PC-9 (cell line): ENCODE data around the gene RASL10B. TPM values are rescaled to one million over a fixed set of nuclear protein-coding genes. Genes with fewer than 3 reads are reported as not detected.
"Not testable (repeated sequence)": the region's sequence is repeated elsewhere in the genome, so short reads cannot be mapped to it uniquely, and the experiment has no call there.

Experiments
- BruUV-seq: library from RNA; stranded (reverse); fragments of 400-500 nt; replicated peaks from 2 replicates; lab custom pipeline; 2021; lab: Mats Ljungman, UMichigan
- CTCF ChIA-PET: fragments of 300-600 bp; sonication (Branson Sonifier 250); formaldehyde crosslinking; loops from one replicate; lab custom pipeline; 2022; ENCODE audit warnings: antibody characterized with exemption; lab: Charles Lee
- POLR2A ChIA-PET: fragments of 300-600 bp; sonication (Branson Sonifier 250); formaldehyde crosslinking; loops from one replicate; lab custom pipeline; 2022; ENCODE audit warnings: antibody characterized with exemption; ENCODE audit not compliant: unreplicated experiment; lab: Charles Lee
- DNase-seq, 2 experiments: peaks; one replicate each; pipeline versions ENCODE4 v3.0.0 to v3.0.0-alpha.2; 2015 to 2022; ENCODE audit warnings: mixed read lengths in 1 of 2
- H2AFZ ChIP-seq: fragments of 200-600 bp; sonication (generic); 2 replicates; pipeline ENCODE4 v1.8.1; 2017; ENCODE audit warnings: antibody characterized with exemption
- H3F3A ChIP-seq: fragments of 200-600 bp; sonication (generic); 2 replicates; pipeline ENCODE4 v1.8.1; 2017; ENCODE audit warnings: antibody characterized with exemption, mild to moderate bottlenecking, low read depth; ENCODE audit not compliant: insufficient read depth
- H3K27ac ChIP-seq: fragments of 200-600 bp; sonication (generic); 2 replicates; pipeline ENCODE4 v1.6.1; 2016; ENCODE audit warnings: mixed run types
- H3K27me3 ChIP-seq: fragments of 200-600 bp; sonication (generic); 2 replicates; pipeline ENCODE4 v1.6.1; 2016; ENCODE audit warnings: low read depth, mixed run types; ENCODE audit not compliant: insufficient read depth
- H3K36me3 ChIP-seq: fragments of 200-600 bp; sonication (generic); 2 replicates; pipeline ENCODE4 v1.6.1; 2016; ENCODE audit warnings: low read depth, mixed run types
- H3K4me1 ChIP-seq: fragments of 200-600 bp; sonication (generic); replicated peaks from 2 replicates; pipeline ENCODE4 v1.6.1; 2016; ENCODE audit warnings: mixed run types; ENCODE audit not compliant: insufficient read depth
- H3K4me2 ChIP-seq: fragments of 200-600 bp; sonication (generic); 2 replicates; pipeline ENCODE4 v1.6.1; 2017; ENCODE audit warnings: mixed run types
- H3K4me3 ChIP-seq: fragments of 200-600 bp; sonication (generic); 2 replicates; pipeline ENCODE4 v1.6.1; 2016; ENCODE audit warnings: mixed run types
- H3K79me2 ChIP-seq: fragments of 200-600 bp; sonication (generic); 2 replicates; pipeline ENCODE4 v1.6.1; 2017; ENCODE audit warnings: low read depth, mixed run types
- H3K9me2 ChIP-seq: fragments of 200-600 bp; sonication (generic); 2 replicates; pipeline ENCODE4 v1.8.1; 2017; ENCODE audit warnings: mild to moderate bottlenecking; ENCODE audit not compliant: insufficient read depth
- H3K9me3 ChIP-seq: fragments of 200-600 bp; sonication (generic); 2 replicates; pipeline ENCODE4 v1.8.1; 2016; ENCODE audit warnings: low read depth; ENCODE audit not compliant: insufficient read depth
- H4K20me1 ChIP-seq: fragments of 200-600 bp; sonication (generic); 2 replicates; pipeline ENCODE4 v1.8.1; 2017; ENCODE audit not compliant: insufficient read depth
- CTCF ChIP-seq: fragments of 200-600 bp; sonication (generic); conservative IDR thresholded peaks from 2 replicates; pipeline ENCODE4 v1.6.1; 2017; ENCODE audit warnings: mixed run types, antibody characterized with exemption, mild to moderate bottlenecking, moderate library complexity
- EZH2 ChIP-seq: fragments of 200-600 bp; sonication (generic); IDR thresholded peaks from 2 replicates; pipeline ENCODE4 v1.8.0; 2017; ENCODE audit warnings: antibody characterized with exemption, low read depth
- intact Hi-C: fragments of 100-400 bp; cut with micrococcal nuclease; formaldehyde crosslinking; loops from one replicate; pipeline ENCODE4 v1.10.0; 2022; ENCODE audit not compliant: unreplicated experiment
- total RNA-seq: library from RNA; stranded (reverse); gene quantifications from 2 replicates; pipeline ENCODE4 v1.2.3, GENCODE V29; 2021

The RASL10B gene
- total RNA-seq, 1 experiment from 2014 or later, result 0.11 TPM

GRCh38 chr17:35695613-35696012 lies 35.8 kb upstream of the RASL10B start:
- Histone ChIP-seq H3K27me3 (no peaks in the 10 kb centered on the region), H3K27ac (no peak overlapping the region), H3K4me1 (no peaks in the 10 kb centered on the region), H4K20me1 (peaks cover 7% of the 10 kb centered on the region), H3K9me3 (no peaks in the 10 kb centered on the region), H3K4me3 (no peak overlapping the region), H3F3A (no peaks in the 10 kb centered on the region), H3K79me2 (no peaks in the 10 kb centered on the region), H3K4me2 (no peak overlapping the region), H3K9me2 (no peaks in the 10 kb centered on the region), H2AFZ (no peak overlapping the region), H3K36me3 (peaks cover 13% of the 10 kb centered on the region; the same call in 1 of the 2 replicates)
- no peak for DNase-seq
- intact Hi-C loops, result no loop called here
- TF ChIP-seq EZH2, result no peak
- TF ChIP-seq CTCF, result no peak
- no TSS peak for BruUV-seq
- ChIA-PET CTCF (no interaction called here), POLR2A (no interaction called here)

GRCh38 chr17:35698800-35699199 lies 32.6 kb upstream of the RASL10B start:
- Histone ChIP-seq H4K20me1 (peaks cover 5% of the 10 kb centered on the region), H3K36me3 (peaks cover 3% of the 10 kb centered on the region; the same call in 1 of the 2 replicates), H3K27ac (no peak overlapping the region), H3K27me3 (no peaks in the 10 kb centered on the region), H3F3A (no peaks in the 10 kb centered on the region), H3K9me2 (no peaks in the 10 kb centered on the region), H3K4me1 (no peaks in the 10 kb centered on the region), H3K9me3 (no peaks in the 10 kb centered on the region), H3K4me3 (no peak overlapping the region), H3K4me2 (no peak overlapping the region), H2AFZ (no peak overlapping the region), H3K79me2 (no peaks in the 10 kb centered on the region)
- no peak for DNase-seq
- ChIA-PET CTCF (no interaction called here), POLR2A (no interaction called here)
- intact Hi-C loops, result no loop called here
- no peak for TF ChIP-seq EZH2
- BruUV-seq, result no TSS peak

DNA sequence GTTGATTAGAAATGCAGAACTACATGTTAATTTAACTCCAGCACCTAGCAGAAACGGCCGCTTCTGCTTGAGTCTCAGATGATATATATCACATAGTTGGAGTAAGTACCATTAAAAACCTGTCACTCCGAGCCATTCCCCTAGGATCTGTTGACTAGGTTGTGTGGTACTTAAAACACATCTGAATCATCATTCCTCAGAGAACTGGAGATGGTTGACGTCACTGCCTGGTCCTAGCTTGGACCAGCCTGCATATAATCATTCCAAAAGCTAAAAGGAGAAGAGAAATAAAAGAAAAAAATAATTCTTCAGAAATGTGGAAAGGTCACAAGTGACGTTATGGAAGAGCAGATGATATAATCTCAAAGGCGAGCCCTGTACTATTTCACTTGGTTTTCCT lies 31.3 kb upstream of the RASL10B start:
- no peaks in the 10 kb centered on the region for H3K36me3 ChIP-seq
- no TSS peak for BruUV-seq
- H3K27me3 ChIP-seq, result no peaks in the 10 kb centered on the region
- H2AFZ ChIP-seq, result no peak overlapping the region
- DNase-seq, result no peak
- no peak overlapping the region for H3K4me3 ChIP-seq
- POLR2A ChIA-PET, result no interaction called here
- no peaks in the 10 kb centered on the region for H3K79me2 ChIP-seq
- H3F3A ChIP-seq, result no peaks in the 10 kb centered on the region
- H4K20me1 ChIP-seq, result peaks cover 3% of the 10 kb centered on the region; the same call in 1 of the 2 replicates
- H3K4me1 ChIP-seq, result no peaks in the 10 kb centered on the region
- no peaks in the 10 kb centered on the region for H3K9me3 ChIP-seq
- TF ChIP-seq CTCF, result no peak
- TF ChIP-seq EZH2, result no peak
- no peaks in the 10 kb centered on the region for H3K9me2 ChIP-seq
- no peak overlapping the region for H3K4me2 ChIP-seq
- no peak overlapping the region for H3K27ac ChIP-seq
- CTCF ChIA-PET, result no interaction called here
- intact Hi-C loops, result no loop called here

DNA sequence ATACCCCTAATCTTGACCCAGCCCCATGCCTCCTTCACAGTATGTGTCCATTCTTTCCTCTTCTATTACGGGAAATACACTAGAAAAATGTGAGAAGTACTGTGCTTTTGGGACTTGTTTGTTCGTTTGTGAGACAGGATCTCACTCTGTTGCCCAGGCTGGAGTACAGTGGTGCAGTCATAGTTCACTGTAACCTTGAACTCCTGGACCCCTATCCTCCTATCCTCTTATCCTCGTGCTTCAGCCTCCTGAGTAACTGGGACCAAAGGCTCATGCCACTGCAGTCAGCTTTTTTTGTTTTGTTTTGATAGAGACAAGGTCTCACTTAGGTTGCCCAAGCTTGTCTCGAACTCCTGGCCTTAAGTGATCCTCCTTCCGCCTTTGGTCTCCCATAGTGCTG lies 29.9 kb upstream of the RASL10B start:
- no peaks in the 10 kb centered on the region for H3K36me3 ChIP-seq
- peaks cover 3% of the 10 kb centered on the region; the same call in 1 of the 2 replicates for H4K20me1 ChIP-seq
- ChIA-PET CTCF (interaction anchor here (0.6 kb wide), 1 partner anchor 1692 kb away, joined by 3 read pairs; no protein-coding TSS in a partner anchor), POLR2A (no interaction called here)
- no peak overlapping the region for H2AFZ ChIP-seq
- TF ChIP-seq EZH2, result no peak
- TF ChIP-seq CTCF, result no peak
- H3K9me3 ChIP-seq, result no peaks in the 10 kb centered on the region
- H3K27ac ChIP-seq, result no peak overlapping the region
- H3F3A ChIP-seq, result no peaks in the 10 kb centered on the region
- H3K79me2 ChIP-seq, result no peaks in the 10 kb centered on the region
- no TSS peak for BruUV-seq
- DNase-seq, result no peak
- no peaks in the 10 kb centered on the region for H3K4me1 ChIP-seq
- no peak overlapping the region for H3K4me2 ChIP-seq
- no peaks in the 10 kb centered on the region for H3K27me3 ChIP-seq
- no peaks in the 10 kb centered on the region for H3K9me2 ChIP-seq
- intact Hi-C loops, result no loop called here
- no peak overlapping the region for H3K4me3 ChIP-seq

DNA sequence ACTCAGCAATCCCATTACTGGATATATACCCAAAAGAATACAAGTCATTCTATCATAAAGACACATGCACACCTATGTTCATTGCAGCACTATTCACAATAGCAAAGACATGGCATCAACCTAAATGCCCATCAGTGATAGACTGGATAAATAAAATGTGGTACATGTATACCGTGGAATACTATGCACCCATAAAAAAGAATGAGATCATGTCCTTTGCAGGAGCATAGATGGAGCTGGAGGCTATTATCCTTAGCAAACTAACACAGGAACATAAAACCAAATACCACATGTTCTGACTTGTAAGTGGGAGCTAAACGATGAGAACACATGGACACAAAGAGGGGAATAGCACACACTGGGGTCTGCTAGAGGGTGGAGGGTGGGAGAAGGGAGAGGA lies 28.1 kb upstream of the RASL10B start:
- POLR2A ChIA-PET, H3K4me1 ChIP-seq, DNase-seq, H3K27me3 ChIP-seq, H3F3A ChIP-seq, H4K20me1 ChIP-seq, H2AFZ ChIP-seq, BruUV-seq, intact Hi-C loops, H3K9me3 ChIP-seq, H3K9me2 ChIP-seq, H3K4me3 ChIP-seq, H3K36me3 ChIP-seq, H3K27ac ChIP-seq, H3K79me2 ChIP-seq, H3K4me2 ChIP-seq: not testable (repeated sequence)
- CTCF ChIA-PET, result interaction anchor here (0.6 kb wide), 1 partner anchor 157 kb away, joined by 11 read pairs; no protein-coding TSS in a partner anchor
